NCI-H2171 treated with DMSO at 0.1 percent for 48 hours (cell line): ENCODE results near the gene NINJ2.
A peak's percentile ranks its signal among the peaks of the same experiment; 100 is the strongest.

Source experiments
- DNase-seq: peaks from one replicate; lab custom pipeline; 2025; lab: John Stamatoyannopoulos, UW

Gene NINJ2

GRCh38 chr12:547883-548470 lies 115.3 kb downstream of the NINJ2 start:
- no peak for DNase-seq

GRCh38 chr12:546920-547845 lies 116.1 kb downstream of the NINJ2 start:
- peak; percentile 97 for DNase-seq

- no peak for DNase-seq
These were observed 116.9 kb downstream of the NINJ2 start for GRCh38 chr12:546265-546919.

GRCh38 chr12:545835-546234 lies 117.4 kb downstream of the NINJ2 start:
- no peak for DNase-seq

- DNase-seq: no peak
These were observed 118.2 kb downstream of the NINJ2 start for GRCh38 chr12:544941-545635.

GRCh38 chr12:544142-544541 lies 119.1 kb downstream of the NINJ2 start:
- DNase-seq: no peak

GRCh38 chr12:543114-543451 lies 120.2 kb downstream of the NINJ2 start:
- no peak for DNase-seq

GRCh38 chr12:542395-543113 lies 120.7 kb downstream of the NINJ2 start:
- peak; percentile 100 for DNase-seq

- no peak for DNase-seq
These were observed 121.4 kb downstream of the NINJ2 start for GRCh38 chr12:541676-542324.

- DNase-seq: no peak
These were observed 123.5 kb downstream of the NINJ2 start for GRCh38 chr12:539540-540310.

GRCh38 chr12:538731-539539 lies 124.3 kb downstream of the NINJ2 start:
- peak; percentile 85 for DNase-seq

- peak; percentile 86 for DNase-seq
These were observed 125.5 kb downstream of the NINJ2 start for GRCh38 chr12:537772-538171.

GRCh38 chr12:536751-537245 lies 126.4 kb downstream of the NINJ2 start:
- no peak for DNase-seq

GRCh38 chr12:535396-535795 lies 127.8 kb downstream of the NINJ2 start:
- no peak for DNase-seq

GRCh38 chr12:534216-534615 lies 129.0 kb downstream of the NINJ2 start:
- DNase-seq: no peak

- DNase-seq: no peak
These were observed 129.5 kb downstream of the NINJ2 start for GRCh38 chr12:533718-534117.

- DNase-seq: no peak
These were observed 130.2 kb downstream of the NINJ2 start for GRCh38 chr12:532908-533565.

GRCh38 chr12:531951-532585 lies 131.2 kb downstream of the NINJ2 start:
- no peak for DNase-seq
